GM12891 (cell line): Measurements from ENCODE around the gene SAG.

Experiments
- POLR2A ChIP-seq: IDR thresholded peaks from 2 replicates; pipeline ENCODE4 v1.6.1; 2011; ENCODE audit warnings: low read depth, low read length, control low read depth
- POLR2AphosphoS5 ChIP-seq: IDR thresholded peaks from 2 replicates; pipeline ENCODE4 v1.6.1; 2011; ENCODE audit warnings: low read depth, low read length, control low read depth
- POU2F2 ChIP-seq: IDR thresholded peaks from 2 replicates; pipeline ENCODE4 v1.6.1; 2011; ENCODE audit warnings: low read depth, mild to moderate bottlenecking, control low read depth, low read length, moderate library complexity
- SPI1 ChIP-seq: IDR thresholded peaks from 2 replicates; pipeline ENCODE4 v1.6.1; 2011; ENCODE audit warnings: low read depth, low read length, control low read depth
- TAF1 ChIP-seq: IDR thresholded peaks from 2 replicates; pipeline ENCODE4 v1.6.1; 2011; ENCODE audit warnings: low read depth, low read length, control low read depth

DNA sequence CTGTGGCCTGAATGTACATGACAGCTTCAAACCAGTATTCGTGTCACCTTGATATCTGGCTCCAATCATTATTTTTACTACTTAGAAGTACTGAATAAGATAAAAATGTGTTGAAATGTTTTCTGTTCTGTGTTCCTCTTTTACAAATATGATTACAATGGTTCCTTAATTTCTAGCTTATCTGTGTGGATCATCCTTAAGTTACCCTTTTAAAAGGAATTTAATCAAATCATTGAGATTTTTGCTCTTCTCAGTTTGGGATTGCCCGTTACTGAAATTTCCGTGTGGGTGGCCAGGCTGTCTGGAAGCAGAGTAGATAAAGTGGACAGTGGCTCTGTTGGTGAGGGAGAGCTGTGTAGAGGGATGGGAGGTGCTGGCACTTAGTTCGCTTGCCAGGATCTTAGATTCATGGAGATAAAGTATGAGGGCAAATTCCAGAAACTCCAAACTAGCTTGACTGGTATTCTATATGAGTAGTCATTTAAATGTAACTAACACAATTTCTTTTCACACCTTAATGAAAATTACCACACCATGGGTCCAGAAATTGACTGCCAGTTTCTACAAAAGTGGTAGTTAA is 27.4 kb upstream of the SAG start:
- TF ChIP-seq POU2F2: no peak
- TF ChIP-seq TAF1: no peak
- TF ChIP-seq POLR2A: no peak
- TF ChIP-seq POLR2AphosphoS5: no peak
- no peak for TF ChIP-seq SPI1
